K562 (cell line): ENCODE measurements around the gene MC1R. TPM values are rescaled to one million over a fixed set of nuclear protein-coding genes. Genes with fewer than 3 reads are reported as not detected.

Experiments used
- ATAC-seq: fragments of 200-7000 bp; cut with Tn5 transposase; 3 replicates; pipeline ENCODE4 v1.9.1; 2020; ENCODE audit warnings: moderate library complexity
- BruUV-seq: library from RNA; stranded (reverse); fragments of 400-500 nt; replicated peaks from 2 replicates; lab custom pipeline; 2021; lab: Mats Ljungman, UMichigan
- CTCF ChIA-PET: fragments of 300-600 bp; formaldehyde crosslinking; extraction: SDS; loops from one replicate; lab custom pipeline; 2021; ENCODE audit warnings: low intra/inter-chr PET ratio; lab: Yijun Ruan, JAX
- POLR2A ChIA-PET: fragments of 300-600, 350-650 bp; sonication (Branson Sonifier 250); formaldehyde crosslinking; extraction: SDS; loops from one replicate; lab custom pipeline; 2021; ENCODE audit warnings: antibody characterized with exemption, inconsistent platforms; lab: Yijun Ruan, JAX
- DNase-seq, 4 experiments: peaks; one replicate each; pipeline versions ENCODE4 v3.0.0 to v3.0.0-alpha.2; 2011 to 2018; ENCODE audit warnings: low spot score in 3 of 4, mixed read lengths in 3 of 4; ENCODE audit errors: extremely low read depth in 1 of 4
- FAIRE-seq: peaks from 2 replicates; lab custom pipeline; 2011; peaks lifted over from hg19 to GRCh38; lab: Jason Lieb, UNC
- H2AFZ ChIP-seq: 2 replicates; pipeline ENCODE4 v1.6.0; 2011; ENCODE audit warnings: low read depth, low read length, control low read depth, inconsistent platforms
- H3K27ac ChIP-seq: fragments of 200-600 bp; 3 replicates; pipeline ENCODE4 v1.8.0; 2011; ENCODE audit warnings: low read depth, mild to moderate bottlenecking, control low read depth, inconsistent platforms, low read length, moderate library complexity, mixed read lengths; ENCODE audit errors: extremely low read depth
- H3K27me3 ChIP-seq, 2 experiments: fragments of 300-600 bp in 1 of 2; 2 replicates in 1 of 2; 3 replicates in 1 of 2; pipeline versions ENCODE4 v1.6.0 to v1.8.0; 2011; ENCODE audit warnings: inconsistent platforms in 2 of 2, low read length in 2 of 2, mild to moderate bottlenecking in 1 of 2, mixed read lengths in 1 of 2, moderate library complexity in 1 of 2; ENCODE audit not compliant: control insufficient read depth in 2 of 2, insufficient read depth in 2 of 2
- H3K36me3 ChIP-seq: fragments of 300-600 bp; 3 replicates; pipeline ENCODE4 v1.8.0; 2011; ENCODE audit warnings: mild to moderate bottlenecking, low read length, inconsistent platforms; ENCODE audit not compliant: control insufficient read depth, insufficient read depth
- H3K4me1 ChIP-seq, 2 experiments: fragments of 200-600 bp in 1 of 2; replicated peaks in 1 of 2; 2 replicates in 1 of 2; 3 replicates in 1 of 2; pipeline versions ENCODE4 v1.5.1 to v1.8.0; 2011; ENCODE audit warnings: inconsistent platforms in 2 of 2, low read length in 2 of 2, mild to moderate bottlenecking in 1 of 2, mixed read lengths in 1 of 2, moderate library complexity in 1 of 2; ENCODE audit not compliant: control insufficient read depth in 2 of 2, insufficient read depth in 2 of 2
- H3K4me2 ChIP-seq: 2 replicates; pipeline ENCODE4 v1.6.1; 2011; ENCODE audit warnings: low read length, control low read depth, inconsistent platforms, mixed read lengths; ENCODE audit not compliant: insufficient read depth
- H3K4me3 ChIP-seq: fragments of 200-600 bp; sonication (generic), shearing (Covaris generic); 2 replicates; pipeline ENCODE4 v1.5.1; 2016; ENCODE audit warnings: control low read depth, inconsistent platforms
- H3K79me2 ChIP-seq: fragments of 200-600 bp; 3 replicates; pipeline ENCODE4 v1.8.0; 2011; ENCODE audit warnings: low read length, inconsistent platforms; ENCODE audit not compliant: control insufficient read depth, insufficient read depth
- H3K9ac ChIP-seq, 2 experiments: 2 replicates each; pipeline versions ENCODE4 v1.6.0 to v1.6.1; 2011; ENCODE audit warnings: low read depth in 2 of 2, low read length in 2 of 2, control low read depth in 1 of 2, inconsistent platforms in 1 of 2, mild to moderate bottlenecking in 1 of 2, mixed read lengths in 1 of 2; ENCODE audit not compliant: insufficient read depth in 1 of 2
- H3K9me1 ChIP-seq: one replicate; pipeline ENCODE4 v1.6.0; 2011; ENCODE audit warnings: inconsistent platforms, mild to moderate bottlenecking, low read length, moderate library complexity; ENCODE audit not compliant: control insufficient read depth, insufficient read depth
- H3K9me3 ChIP-seq: replicated peaks from 2 replicates; pipeline ENCODE4 v1.5.1; 2011; ENCODE audit warnings: low read depth, low read length, inconsistent platforms; ENCODE audit not compliant: control insufficient read depth, insufficient read depth
- H4K20me1 ChIP-seq: replicated peaks from 2 replicates; pipeline ENCODE4 v1.6.1; 2011; ENCODE audit warnings: low read length, inconsistent platforms, mixed read lengths; ENCODE audit not compliant: control insufficient read depth, insufficient read depth
- ESRRB ChIP-seq: fragments of 250-450 bp; sonication (Bioruptor Pico); IDR thresholded peaks from 2 replicates; pipeline ENCODE4 v1.5.0; 2020; ENCODE audit warnings: mild to moderate bottlenecking, moderate library complexity, borderline replicate concordance
- SIN3A ChIP-seq, 2 experiments: fragments of 150-350 bp in 1 of 2; IDR thresholded peaks; 2 replicates each; pipeline ENCODE4 v1.6.1; 2011 to 2016; ENCODE audit warnings: borderline replicate concordance in 2 of 2, low read depth in 2 of 2, low read length in 2 of 2, mild to moderate bottlenecking in 2 of 2, moderate library complexity in 2 of 2; ENCODE audit not compliant: control insufficient read depth in 1 of 2
- ZBTB5 ChIP-seq: fragments of 450-650 bp; IDR thresholded peaks from 2 replicates; pipeline ENCODE4 v1.6.1; 2017; ENCODE audit warnings: antibody characterized with exemption
- ZNF561 ChIP-seq: fragments of 450-650 bp; formaldehyde crosslinking; conservative IDR thresholded peaks from 2 replicates; pipeline ENCODE4 v1.4.0; 2020; ENCODE audit warnings: mild to moderate bottlenecking, moderate library complexity
- ZNF76 ChIP-seq: fragments of 250-450 bp; sonication (Bioruptor Pico); IDR thresholded peaks from 2 replicates; pipeline ENCODE4 v1.4.0; 2020; ENCODE audit warnings: mild to moderate bottlenecking, moderate library complexity, borderline replicate concordance
- WGBS: fragments of 100-300 bp; shearing (Covaris generic); methylation state at CpG from one replicate; pipeline ENCODE4 v1.1.6; 2016; ENCODE audit warnings: low coverage, mixed read lengths; ENCODE audit not compliant: insufficient coverage; ENCODE audit errors: missing lambda C conversion rate; 5-methylcytosine and 5-hydroxymethylcytosine counted together
- in situ Hi-C: fragments of 300-500 bp; cut with MboI; formaldehyde crosslinking; loops from 4 replicates; pipeline ENCODE4 v1.15.0; 2018; ENCODE audit warnings: inconsistent platforms, mixed read lengths
- intact Hi-C: fragments of 100-400 bp; cut with micrococcal nuclease; formaldehyde crosslinking; loops from 2 replicates; pipeline ENCODE4 v1.14.2; 2022
- polyA plus RNA-seq, 8 experiments: library from polyadenylated mRNA; depleted of rRNA in 4 of 8; stranded (reverse) in 5 of 8; unstranded in 3 of 8; fragments of >200 nt; fragmentation: Nextera tagmentation in 2 of 8; fragmentation: Illumina TruSeq in 1 of 8; extraction: Ambion mirVana in 2 of 8; extraction: Trizol in 1 of 8; gene quantifications; 2 replicates each; pipeline versions ENCODE4 v1.2.1 to v1.2.3, GENCODE V29; 2011 to 2014; ENCODE audit warnings: inconsistent platforms in 1 of 8, missing spikeins in 1 of 8
- total RNA-seq, 7 experiments: library from RNA; depleted of rRNA in 6 of 7; stranded (reverse); fragments of >200 nt in 6 of 7; fragmentation: Illumina TruSeq in 2 of 7; extraction: Trizol in 2 of 7; gene quantifications; 2 replicates each; pipeline versions ENCODE4 v1.2.1 to v1.2.3, GENCODE V29; 2011 to 2021; ENCODE audit warnings: low replicate concordance in 1 of 7
- TF ChIP-seq, protein P1 (sequence below): fragments of 450-650 bp; formaldehyde crosslinking; conservative IDR thresholded peaks from 2 replicates; pipeline ENCODE4 v1.4.0; 2022; ENCODE audit warnings: mild to moderate bottlenecking, missing genetic modification characterization

The MC1R gene
- total and polyA plus RNA-seq, 9 of the 15 experiments (the other 6 are each of a cell fraction or from before 2014, with no cell fraction given) = 0.14 to 5.3 (median 2.5) TPM; not detected in 1

GRCh38 chr16:89899879-89900481 is 18.7 kb upstream of the MC1R start:
- intact Hi-C loops = no loop called here
- ChIA-PET CTCF (no interaction called here), POLR2A (interaction anchor here (0.7 to 0.9 kb wide), 2 partner anchors 10 to 12 kb away, joined by 3 to 4 read pairs; no protein-coding TSS in a partner anchor)
- FAIRE-seq (no peak), DNase-seq (no peak), ATAC-seq (no peak)
- H3K9me3 ChIP-seq = no peaks in the 10 kb centered on the region
- H3K79me2 ChIP-seq = no peaks in the 10 kb centered on the region
- H3K4me3 ChIP-seq = no peak overlapping the region
- no peak overlapping the region for H3K4me2 ChIP-seq
- H2AFZ ChIP-seq = no peak overlapping the region
- TF ChIP-seq, protein P1, sequence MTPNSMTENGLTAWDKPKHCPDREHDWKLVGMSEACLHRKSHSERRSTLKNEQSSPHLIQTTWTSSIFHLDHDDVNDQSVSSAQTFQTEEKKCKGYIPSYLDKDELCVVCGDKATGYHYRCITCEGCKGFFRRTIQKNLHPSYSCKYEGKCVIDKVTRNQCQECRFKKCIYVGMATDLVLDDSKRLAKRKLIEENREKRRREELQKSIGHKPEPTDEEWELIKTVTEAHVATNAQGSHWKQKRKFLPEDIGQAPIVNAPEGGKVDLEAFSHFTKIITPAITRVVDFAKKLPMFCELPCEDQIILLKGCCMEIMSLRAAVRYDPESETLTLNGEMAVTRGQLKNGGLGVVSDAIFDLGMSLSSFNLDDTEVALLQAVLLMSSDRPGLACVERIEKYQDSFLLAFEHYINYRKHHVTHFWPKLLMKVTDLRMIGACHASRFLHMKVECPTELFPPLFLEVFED (CRISPR knock-in tag) = no peak
- TF ChIP-seq SIN3A (IDR thresholded peaks at IDR 0.05; ENCODE audit: borderline replicate concordance in 2 of 2, control insufficient read depth in 1 of 2, low read depth in 2 of 2, low read length in 2 of 2) (no peak), ZNF561 (no peak), ESRRB (CRISPR knock-in tag) (no peak), ZBTB5 (no peak), ZNF76 (CRISPR knock-in tag) (no peak)
- peaks cover 0 to 3% of the 10 kb centered on the region in 2 experiments; a peak in 1 of 5 replicates for H3K4me1 ChIP-seq
- no peaks in the 10 kb centered on the region for H3K9me1 ChIP-seq
- no peak overlapping the region for H3K9ac ChIP-seq
- H3K36me3 ChIP-seq = peaks cover 78% of the 10 kb centered on the region
- WGBS = 94% methylated on average over 19 of the region's 20 CpGs
- H4K20me1 ChIP-seq = no peaks in the 10 kb centered on the region
- no peaks in the 10 kb centered on the region for H3K27me3 ChIP-seq
- in situ Hi-C loops = no loop called here
- H3K27ac ChIP-seq = no peak overlapping the region
- no TSS peak for BruUV-seq
